Adrenal gland (tissue), 12 donors: ENCODE measurements around the gene QSOX1. TPM values are rescaled to one million over a fixed set of nuclear protein-coding genes. Genes with fewer than 3 reads are reported as not detected.

Experiments
- DNase-seq, 7 donors: peaks; one replicate each; pipeline ENCODE4 v3.0.0-alpha.2; 2019 to 2020
- H3K27ac ChIP-seq, 5 donors: fragments of 200-600 bp; sonication (generic) in 4 of 5; 1 replicate in 3 of 5; 2 replicates in 2 of 5; pipeline versions ENCODE4 v1.5.1 to v1.8.0; 2016 to 2020; ENCODE audit warnings: mild to moderate bottlenecking in 1 of 5
- H3K27me3 ChIP-seq: fragments of 200-600 bp; 2 replicates; pipeline ENCODE4 v1.8.0; 2021
- H3K36me3 ChIP-seq, 2 donors: fragments of 200-600 bp; replicated peaks in 1 of 2; 1 replicate in 1 of 2; 2 replicates in 1 of 2; pipeline versions ENCODE4 v1.5.1 to v1.8.0; 2018 to 2022
- H3K4me1 ChIP-seq, 2 donors: fragments of 200-600 bp; replicated peaks in 1 of 2; 1 replicate in 1 of 2; 2 replicates in 1 of 2; pipeline versions ENCODE4 v1.5.1 to v1.8.0; 2018 to 2021
- H3K4me3 ChIP-seq, 4 donors: fragments of 200-600 bp; sonication (generic) in 3 of 4; one replicate each; pipeline ENCODE4 v1.5.1; 2016 to 2018
- H3K9me3 ChIP-seq, 3 donors: fragments of 200-600 bp; sonication (generic) in 1 of 3; replicated peaks in 1 of 3; 1 replicate in 2 of 3; 2 replicates in 1 of 3; pipeline versions ENCODE4 v1.5.1 to v1.8.0; 2016 to 2021
- CTCF ChIP-seq, 6 experiments: fragments of 450-650 bp in 4 of 6; fragments of 200-600 bp in 2 of 6; sonication (generic) in 1 of 6; IDR thresholded peaks; 1 replicate in 5 of 6; 2 replicates in 1 of 6; pipeline versions ENCODE4 v1.5.1 to v1.8.0; 2016 to 2021; ENCODE audit warnings: antibody characterized with exemption in 6 of 6, mild to moderate bottlenecking in 2 of 6, moderate library complexity in 1 of 6
- POLR2A ChIP-seq, 2 donors: fragments of 450-650 bp; IDR thresholded peaks; one replicate each; pipeline ENCODE4 v1.6.1; 2017; ENCODE audit warnings: antibody characterized with exemption in 2 of 2, mild to moderate bottlenecking in 2 of 2, moderate library complexity in 1 of 2
- WGBS, 4 donors: extraction: QIAGEN DNeasy Blood & Tissue Kit in 2 of 4; methylation state at CpG; one replicate each; pipeline versions ENCODE4 v1.1.5 to v1.1.7; 2013 to 2017; 5-methylcytosine and 5-hydroxymethylcytosine counted together
- intact Hi-C, 2 donors: fragments of 100-400 bp; cut with DNase I; formaldehyde crosslinking; loops; one replicate each; pipeline versions ENCODE4 v1.14.1 to v1.15.0; 2022 to 2023
- polyA plus RNA-seq, 3 donors: library from polyadenylated mRNA; stranded (reverse); fragments of 200-250 nt in 2 of 3; fragments of 350-450 nt in 1 of 3; fragmentation: Illumina TruSeq in 1 of 3; extraction: RNeasy Lipid Tissue Mini Kit (QIAGEN cat#74804) in 1 of 3; gene quantifications; one replicate each; pipeline ENCODE4 v1.2.3, GENCODE V29; 2013 to 2014
- total RNA-seq, 9 donors: library from RNA; depleted of rRNA in 4 of 9; stranded (reverse); fragments of >200 nt in 4 of 9; fragments of 120-200 nt in 1 of 9; fragmentation: NEBNext Ultra II Directional in 1 of 9; extraction: Animal tissue kit (Norgen Biotek cat#: 25700) in 1 of 9; gene quantifications; one replicate each; pipeline versions ENCODE4 v1.1.0 to v1.2.4, GENCODE V29; 2013 to 2023
- donor health status: healthy with polysubstance abuse.
- donor health status: Bipolar disorder and iron deficiency.
- donor health status: DM: yes; HTN: yes; CAD: no.
- donor health status: DM: no; HTN: no; CAD: no.
- donor health status: DM: no; HTN: no; CAD: no.
- donor health status: DM: yes; HTN: yes; CAD: no.

Gene QSOX1
- total and polyA plus RNA-seq, 12 donors = 33.7 to 234 (median 129) TPM

- Histone ChIP-seq H3K4me3 (no peak overlapping the region), H3K9me3 (no peaks in the 10 kb centered on the region), H3K27me3 (peaks cover 86% of the 10 kb centered on the region), H3K4me1 (peaks cover 0 to 17% of the 10 kb centered on the region in 2 donors), H3K36me3 (no peaks in the 10 kb centered on the region), H3K27ac (no peak overlapping the region)
- no peak for DNase-seq
- 22 to 36% (median 34%) methylated on average over 7 of the region's 7 CpGs for WGBS, 4 donors
- intact Hi-C loops = no loop called here
- TF ChIP-seq POLR2A (IDR thresholded peaks at IDR 0.05) (no peak), CTCF (IDR thresholded peaks at IDR 0.05) (no peak)
These were observed 84.0 kb downstream of the QSOX1 start for GRCh38 chr1:180238675-180239074.

GRCh38 chr1:180239145-180240096 is 84.8 kb downstream of the QSOX1 start:
- H3K4me3 ChIP-seq = no peak overlapping the region
- intact Hi-C loops = no loop called here
- WGBS, 4 donors = 16 to 21% (median 19%) methylated on average over 9 to 10 of the region's 10 CpGs
- peaks cover 0 to 15% of the 10 kb centered on the region in 2 donors for H3K4me1 ChIP-seq
- H3K27ac ChIP-seq = no peak overlapping the region
- TF ChIP-seq POLR2A (IDR thresholded peaks at IDR 0.05) (no peak), CTCF (IDR thresholded peaks at IDR 0.05) (no peak)
- H3K27me3 ChIP-seq = peaks cover 80% of the 10 kb centered on the region
- DNase-seq = no peak
- no peaks in the 10 kb centered on the region for H3K36me3 ChIP-seq
- no peaks in the 10 kb centered on the region for H3K9me3 ChIP-seq

GRCh38 chr1:180241716-180242544 is 87.3 kb downstream of the QSOX1 start:
- H3K27me3 ChIP-seq = peaks cover 65% of the 10 kb centered on the region
- intact Hi-C loops = no loop called here

More at GRCh38 chr1:180241716-180242544, 87.3 kb downstream of the QSOX1 start:
- no peaks in the 10 kb centered on the region for H3K9me3 ChIP-seq
- H3K36me3 ChIP-seq = no peaks in the 10 kb centered on the region
- WGBS, 4 donors = 62 to 65% (median 65%) methylated on average over 8 of the region's 8 CpGs
- H3K4me1 ChIP-seq = no peaks in the 10 kb centered on the region
- TF ChIP-seq CTCF (IDR thresholded peaks at IDR 0.05) (no peak), POLR2A (IDR thresholded peaks at IDR 0.05) (no peak)
- H3K4me3 ChIP-seq = no peak overlapping the region
- no peak overlapping the region for H3K27ac ChIP-seq
- DNase-seq = no peak
